LNCaP clone FGC (cell line): ENCODE measurements around the gene UTS2.
A peak's percentile ranks its signal among the peaks of the same experiment; 100 is the strongest.

Experiments used
- DNase-seq: peaks from one replicate; pipeline ENCODE4 v3.0.0-alpha.2; 2011; ENCODE audit warnings: low read depth
- H3K4me3 ChIP-seq: 2 replicates; pipeline ENCODE4 v1.5.1; 2011; ENCODE audit warnings: mild to moderate bottlenecking, low read depth, low read length, control low read depth
- CTCF ChIP-seq: IDR thresholded peaks from 2 replicates; pipeline ENCODE4 v1.5.1; 2012; ENCODE audit warnings: mild to moderate bottlenecking; ENCODE audit not compliant: control insufficient read depth, insufficient read depth; ENCODE audit errors: extremely low read depth

UTS2 gene

GRCh38 chr1:7852804-7853683, at the start of gene UTS2:
TSS of gene UTS2 (minus strand) at chr1:7853065. CDS start at chr1:7853003, 62 bp downstream.
- peak; percentile 18 for DNase-seq
- no peak within 1 kb of the TSS for H3K4me3 ChIP-seq
- TF ChIP-seq CTCF = no peak

DNA sequence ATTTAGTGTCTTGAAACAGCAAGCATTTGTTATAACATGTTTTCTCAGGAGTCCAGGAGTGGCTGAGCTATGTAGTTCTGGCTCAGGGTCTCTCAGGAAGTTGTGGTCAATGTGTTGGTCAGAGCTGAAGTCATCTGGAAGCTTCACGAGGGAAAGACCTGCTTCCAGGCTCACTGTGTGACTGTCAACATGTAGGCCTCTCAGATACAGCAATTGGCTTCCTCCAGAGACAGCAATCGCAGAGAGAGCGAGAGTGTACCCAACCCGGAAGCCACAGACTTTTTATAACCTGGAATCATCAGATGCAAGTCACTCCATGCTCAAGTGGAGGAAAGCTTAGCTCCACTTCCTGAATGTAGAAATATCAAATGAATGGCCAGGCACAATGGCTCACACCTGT, 46.9 kb upstream of the UTS2 start:
- no peak for DNase-seq
- no peak overlapping the region for H3K4me3 ChIP-seq
- no peak for TF ChIP-seq CTCF

GRCh38 chr1:7898962-7899361, 46.1 kb upstream of the UTS2 start:
- DNase-seq = no peak
- no peak for TF ChIP-seq CTCF
- H3K4me3 ChIP-seq = no peak overlapping the region

- no peak for TF ChIP-seq CTCF
- H3K4me3 ChIP-seq = no peak overlapping the region
- DNase-seq = no peak
Observed at GRCh38 chr1:7896994-7897393, 44.1 kb upstream of the UTS2 start.

DNA sequence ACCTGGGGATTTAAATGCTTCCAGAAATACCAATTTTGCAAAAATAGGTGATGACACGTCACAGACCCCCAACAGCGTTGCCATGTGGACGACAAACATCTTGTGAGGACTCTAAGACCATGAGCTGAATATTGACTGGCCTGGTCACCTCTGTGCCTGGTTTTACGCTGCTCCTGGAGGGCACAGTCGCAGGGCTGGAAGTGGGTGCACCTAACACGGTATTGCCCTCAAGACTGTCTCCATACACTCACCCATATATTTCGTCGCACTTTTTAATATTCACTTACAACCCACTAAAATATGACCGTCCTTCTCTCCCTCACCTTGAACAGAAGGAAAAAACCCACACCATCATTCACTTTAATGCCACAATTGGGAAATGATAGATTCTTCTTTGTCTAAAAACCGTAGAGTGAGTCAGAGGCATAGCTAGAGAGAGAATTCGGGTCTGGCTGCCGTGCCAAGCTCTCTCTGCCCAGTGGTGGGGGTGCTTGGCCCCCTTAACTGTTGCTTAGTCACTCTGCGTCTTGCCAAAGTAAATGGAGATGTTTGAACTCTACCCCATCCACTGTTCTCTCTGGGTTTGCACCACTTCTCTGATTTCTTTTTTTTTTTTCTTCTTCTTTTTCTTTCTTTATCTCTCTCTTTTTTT, 40.8 kb upstream of the UTS2 start:
- no peak for DNase-seq
- no peak overlapping the region for H3K4me3 ChIP-seq
- no peak for TF ChIP-seq CTCF

- no peak for TF ChIP-seq CTCF
- no peak for DNase-seq
- H3K4me3 ChIP-seq = no peak overlapping the region
Observed at GRCh38 chr1:7891804-7892203, 38.9 kb upstream of the UTS2 start.
